SK-N-SH (cell line): ENCODE measurements around the gene BRICD5.

Experiments
- CHD2 ChIP-seq: fragments of 150-350 bp; IDR thresholded peaks from 2 replicates; pipeline ENCODE4 v1.6.1; 2018; ENCODE audit warnings: low read length; ENCODE audit not compliant: partially characterized antibody
- CTCF ChIP-seq: fragments of 200-600 bp; sonication (generic); IDR thresholded peaks from 2 replicates; pipeline ENCODE4 v1.6.1; 2017; ENCODE audit warnings: antibody characterized with exemption, mild to moderate bottlenecking, moderate library complexity
- EP300 ChIP-seq, 2 experiments: IDR thresholded peaks; 2 replicates each; pipeline versions ENCODE4 v1.4.0 to v1.6.1; 2012; ENCODE audit warnings: borderline replicate concordance in 1 of 2, low read depth in 1 of 2, low read length in 1 of 2
- EZH2phosphoT487 ChIP-seq: fragments of 200-600 bp; sonication (generic); IDR thresholded peaks from 2 replicates; pipeline ENCODE4 v1.6.1; 2017; ENCODE audit warnings: low read depth, mixed run types, mild to moderate bottlenecking, antibody characterized with exemption, moderate library complexity, borderline replicate concordance
- MEF2A ChIP-seq: IDR thresholded peaks from 2 replicates; pipeline ENCODE4 v1.4.0; 2012; ENCODE audit warnings: low read depth, borderline replicate concordance
- POLR2AphosphoS5 ChIP-seq: IDR thresholded peaks from 2 replicates; pipeline ENCODE4 v1.6.1; 2012; ENCODE audit warnings: low read depth, low read length
- RCOR1 ChIP-seq: fragments of 150-350 bp; IDR thresholded peaks from 2 replicates; pipeline ENCODE4 v1.6.1; 2017; ENCODE audit warnings: antibody characterized with exemption, low read length
- REST ChIP-seq: IDR thresholded peaks from 2 replicates; pipeline ENCODE4 v1.6.1; 2012; ENCODE audit warnings: mild to moderate bottlenecking, low read depth, low read length, moderate library complexity
- RXRA ChIP-seq: IDR thresholded peaks from 2 replicates; pipeline ENCODE4 v1.4.0; 2012; ENCODE audit warnings: low read depth, mild to moderate bottlenecking, borderline replicate concordance
- SIN3A ChIP-seq: IDR thresholded peaks from 2 replicates; pipeline ENCODE4 v1.6.1; 2012; ENCODE audit warnings: low read depth, mild to moderate bottlenecking, low read length, moderate library complexity, borderline replicate concordance
- TCF12 ChIP-seq: IDR thresholded peaks from 2 replicates; pipeline ENCODE4 v1.4.0; 2012
- USF2 ChIP-seq: fragments of 150-350 bp; IDR thresholded peaks from 2 replicates; pipeline ENCODE4 v1.6.1; 2017; ENCODE audit warnings: antibody characterized with exemption, low read length, low read depth, borderline replicate concordance
- YY1 ChIP-seq: IDR thresholded peaks from 2 replicates; pipeline ENCODE4 v1.4.0; 2012; ENCODE audit warnings: low read depth, mild to moderate bottlenecking

GRCh38 chr16:2242598-2242997 is 31.9 kb upstream of the BRICD5 start:
- TF ChIP-seq RXRA = no peak
- TF ChIP-seq CTCF = no peak
- no peak for TF ChIP-seq SIN3A
- no peak for TF ChIP-seq USF2
- no peak for TF ChIP-seq POLR2AphosphoS5
- no peak for TF ChIP-seq YY1
- TF ChIP-seq EP300 (IDR thresholded peaks at IDR 0.05; ENCODE audit: borderline replicate concordance in 1 of 2, low read depth in 1 of 2, low read length in 1 of 2) = no peak
- no peak for TF ChIP-seq TCF12
- TF ChIP-seq CHD2 = no peak
- TF ChIP-seq MEF2A = no peak
- TF ChIP-seq RCOR1 = no peak
- TF ChIP-seq EZH2phosphoT487 = no peak
- TF ChIP-seq REST = no peak
